ENCODE results near the gene ABCG1. TPM values are rescaled to one million over a fixed set of nuclear protein-coding genes. Genes with fewer than 3 reads are reported as not detected.

Gene ABCG1
- total and polyA plus RNA-seq, 2 donors (not counting 1 experiment from before 2014, with no cell fraction given), result under 0.01 to 0.12 TPM

- Histone ChIP-seq H3K9me3 (ENCODE audit: control insufficient read depth, insufficient read depth, low read depth, low read length) (no peaks in the 10 kb centered on the region), H3K9ac (ENCODE audit: insufficient read depth, low read length) (no peak overlapping the region), H3K4me2 (ENCODE audit: extremely low read depth, insufficient read depth, low read length) (no peak overlapping the region), H2AFZ (ENCODE audit: low read length) (no peak overlapping the region), H4K20me1 (ENCODE audit: control insufficient read depth, extremely low read depth, insufficient read depth, low read length) (no peaks in the 10 kb centered on the region), H3K4me1 (ENCODE audit: control insufficient read depth, extremely low read depth, insufficient read depth, low read length) (no peaks in the 10 kb centered on the region), H3K27ac (ENCODE audit: insufficient read depth, low read length) (no peak overlapping the region), H3K79me2 (ENCODE audit: control insufficient read depth, insufficient read depth, low read length) (no peaks in the 10 kb centered on the region), H3K4me3 (replicated peaks in 1 of 4; ENCODE audit: control extremely low read depth in 1 of 4, insufficient read depth in 1 of 4, low read depth in 3 of 4, low read length in 4 of 4) (no peak overlapping the region), H3K27me3 (ENCODE audit: control insufficient read depth, insufficient read depth, low read length) (peaks cover 4% of the 10 kb centered on the region), H3K36me3 (ENCODE audit: control insufficient read depth, insufficient read depth, low read length) (no peaks in the 10 kb centered on the region)
- no peak for DNase-seq (ENCODE audit: low read depth in 2 of 2)
- no peak for TF ChIP-seq CTCF (conservative IDR thresholded peaks at IDR 0.05 in 1 of 2, IDR thresholded peaks at IDR 0.05 in 1 of 2; ENCODE audit: low read depth in 1 of 2, low read length in 2 of 2)
- TF ChIP-seq EZH2 (IDR thresholded peaks at IDR 0.05; ENCODE audit: low read length, missing control alignments), result no peak
These were observed 29.0 kb upstream of the ABCG1 start for GRCh38 chr21:42189860-42190485.

GRCh38 chr21:42190486-42190863, 28.5 kb upstream of the ABCG1 start:
- Histone ChIP-seq H3K27ac (ENCODE audit: insufficient read depth, low read length) (no peak overlapping the region), H2AFZ (ENCODE audit: low read length) (no peak overlapping the region), H3K27me3 (ENCODE audit: control insufficient read depth, insufficient read depth, low read length) (peaks cover 4% of the 10 kb centered on the region), H3K36me3 (ENCODE audit: control insufficient read depth, insufficient read depth, low read length) (no peaks in the 10 kb centered on the region), H3K9me3 (ENCODE audit: control insufficient read depth, insufficient read depth, low read depth, low read length) (no peaks in the 10 kb centered on the region), H3K79me2 (ENCODE audit: control insufficient read depth, insufficient read depth, low read length) (no peaks in the 10 kb centered on the region), H3K4me3 (replicated peaks in 1 of 4; ENCODE audit: control extremely low read depth in 1 of 4, insufficient read depth in 1 of 4, low read depth in 3 of 4, low read length in 4 of 4) (no peak overlapping the region), H3K9ac (ENCODE audit: insufficient read depth, low read length) (no peak overlapping the region), H4K20me1 (ENCODE audit: control insufficient read depth, extremely low read depth, insufficient read depth, low read length) (no peaks in the 10 kb centered on the region), H3K4me1 (ENCODE audit: control insufficient read depth, extremely low read depth, insufficient read depth, low read length) (no peaks in the 10 kb centered on the region), H3K4me2 (ENCODE audit: extremely low read depth, insufficient read depth, low read length) (no peak overlapping the region)
- TF ChIP-seq CTCF (conservative IDR thresholded peaks at IDR 0.05 in 1 of 2, IDR thresholded peaks at IDR 0.05 in 1 of 2; ENCODE audit: low read depth in 1 of 2, low read length in 2 of 2), result no peak
- no peak for TF ChIP-seq EZH2 (IDR thresholded peaks at IDR 0.05; ENCODE audit: low read length, missing control alignments)
- DNase-seq (ENCODE audit: low read depth in 2 of 2), result no peak

- Histone ChIP-seq H3K9ac (ENCODE audit: insufficient read depth, low read length) (no peak overlapping the region), H3K79me2 (ENCODE audit: control insufficient read depth, insufficient read depth, low read length) (no peaks in the 10 kb centered on the region), H3K27me3 (ENCODE audit: control insufficient read depth, insufficient read depth, low read length) (peaks cover 4% of the 10 kb centered on the region), H3K4me1 (ENCODE audit: control insufficient read depth, extremely low read depth, insufficient read depth, low read length) (no peaks in the 10 kb centered on the region), H3K27ac (ENCODE audit: insufficient read depth, low read length) (no peak overlapping the region), H4K20me1 (ENCODE audit: control insufficient read depth, extremely low read depth, insufficient read depth, low read length) (no peaks in the 10 kb centered on the region), H3K9me3 (ENCODE audit: control insufficient read depth, insufficient read depth, low read depth, low read length) (no peaks in the 10 kb centered on the region), H3K4me2 (ENCODE audit: extremely low read depth, insufficient read depth, low read length) (no peak overlapping the region), H3K36me3 (ENCODE audit: control insufficient read depth, insufficient read depth, low read length) (no peaks in the 10 kb centered on the region), H3K4me3 (replicated peaks in 1 of 4; ENCODE audit: control extremely low read depth in 1 of 4, insufficient read depth in 1 of 4, low read depth in 3 of 4, low read length in 4 of 4) (no peak overlapping the region), H2AFZ (ENCODE audit: low read length) (no peak overlapping the region)
- no peak for DNase-seq (ENCODE audit: low read depth in 2 of 2)
- no peak for TF ChIP-seq CTCF (conservative IDR thresholded peaks at IDR 0.05 in 1 of 2, IDR thresholded peaks at IDR 0.05 in 1 of 2; ENCODE audit: low read depth in 1 of 2, low read length in 2 of 2)
- no peak for TF ChIP-seq EZH2 (IDR thresholded peaks at IDR 0.05; ENCODE audit: low read length, missing control alignments)
These were observed 27.9 kb upstream of the ABCG1 start for GRCh38 chr21:42191064-42191463.
